ENCODE measurements around the gene TYRO3.
"Not testable (repeated sequence)": the region's sequence is repeated elsewhere in the genome, so short reads cannot be mapped to it uniquely, and the experiment has no call there.

TYRO3 gene

GRCh38 chr15:41554343-41554742 is 4.7 kb upstream of the TYRO3 start:
- DNase-seq (ENCODE audit: low spot score): no peak

- DNase-seq (ENCODE audit: low spot score): no peak
Measured at GRCh38 chr15:41554915-41555314, 4.1 kb upstream of the TYRO3 start.

GRCh38 chr15:41556677-41557076 is 2.3 kb upstream of the TYRO3 start:
- DNase-seq (ENCODE audit: low spot score): no peak

GRCh38 chr15:41557673-41558399 is 1.2 kb upstream of the TYRO3 start:
- DNase-seq (ENCODE audit: low spot score): peak; percentile 82

GRCh38 chr15:41559239-41559782 is 299 bp downstream of the TYRO3 start:
- peak; percentile 52 for DNase-seq (ENCODE audit: low spot score)

GRCh38 chr15:41560572-41560874 is 1.5 kb downstream of the TYRO3 start:
- no peak for DNase-seq (ENCODE audit: low spot score)

GRCh38 chr15:41561104-41561776 is 2.2 kb downstream of the TYRO3 start:
- no peak for DNase-seq (ENCODE audit: low spot score)

GRCh38 chr15:41561777-41562145 is 2.7 kb downstream of the TYRO3 start:
- no peak for DNase-seq (ENCODE audit: low spot score)

GRCh38 chr15:41562244-41562643 is 3.2 kb downstream of the TYRO3 start:
- DNase-seq (ENCODE audit: low spot score): no peak

- DNase-seq (ENCODE audit: low spot score): no peak
Measured at GRCh38 chr15:41562784-41563198, 3.8 kb downstream of the TYRO3 start.

GRCh38 chr15:41564286-41564959 is 5.4 kb downstream of the TYRO3 start:
- DNase-seq (ENCODE audit: low spot score): peak; percentile 41

- no peak for DNase-seq (ENCODE audit: low spot score)
Measured at GRCh38 chr15:41564960-41565502, 6.0 kb downstream of the TYRO3 start.

GRCh38 chr15:41565702-41566101 is 6.7 kb downstream of the TYRO3 start:
- DNase-seq (ENCODE audit: low spot score): no peak

- no peak for DNase-seq (ENCODE audit: low spot score)
Measured at GRCh38 chr15:41566121-41566885, 7.3 kb downstream of the TYRO3 start.

GRCh38 chr15:41567261-41567660 is 8.2 kb downstream of the TYRO3 start:
- DNase-seq (ENCODE audit: low spot score): no peak

- DNase-seq (ENCODE audit: low spot score): no peak
Measured at GRCh38 chr15:41567862-41568261, 8.8 kb downstream of the TYRO3 start.

- peak; percentile 69 for DNase-seq (ENCODE audit: low spot score)
Measured at GRCh38 chr15:41568350-41569017, 9.5 kb downstream of the TYRO3 start.

- DNase-seq (ENCODE audit: low spot score): not testable (repeated sequence)
Measured at GRCh38 chr15:41569232-41569631, 10.2 kb downstream of the TYRO3 start.

- no peak for DNase-seq (ENCODE audit: low spot score)
Measured at GRCh38 chr15:41570764-41571163, 11.8 kb downstream of the TYRO3 start.

GRCh38 chr15:41571948-41572347 is 12.9 kb downstream of the TYRO3 start:
- DNase-seq (ENCODE audit: low spot score): no peak

GRCh38 chr15:41572866-41573265 is 13.9 kb downstream of the TYRO3 start:
- DNase-seq (ENCODE audit: low spot score): no peak

Measured in HuH-7.5 (cell line).